Stimulated activated CD8-positive, alpha-beta memory T cell treated with anti-CD3 and anti-CD28 coated beads, Interleukin-4, amount 100 ng/mL, for 4 hours (primary cell): ENCODE measurements around the gene PTPRA.

Source experiments
- DNase-seq, 2 donors: peaks; one replicate each; pipeline ENCODE4 v3.0.0-alpha.2; 2020; ENCODE audit warnings: low read depth in 2 of 2, low spot score in 1 of 2

Gene PTPRA

GRCh38 chr20:2851086-2851485 is 22.2 kb upstream of the PTPRA start:
- DNase-seq: no peak

DNA sequence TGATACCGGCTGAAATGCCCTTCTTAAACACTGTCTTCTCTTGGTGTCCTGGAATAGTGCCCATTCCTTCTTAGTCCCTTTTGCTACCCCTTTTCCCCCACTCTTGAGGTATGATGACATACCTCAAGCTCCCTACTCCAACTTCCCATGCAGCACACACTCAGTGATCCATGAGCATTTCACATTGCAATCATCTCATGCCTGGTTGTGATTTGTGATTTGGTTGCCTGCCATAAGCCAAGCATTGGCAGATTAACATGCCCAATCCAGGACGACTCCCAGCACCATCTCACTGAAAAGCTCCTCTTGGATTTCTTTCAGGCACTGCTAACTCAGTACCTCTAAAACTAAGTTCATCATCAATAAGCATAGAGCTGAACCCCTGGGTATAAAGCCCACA is 14.7 kb upstream of the PTPRA start:
- no peak for DNase-seq

GRCh38 chr20:2859330-2860121 is 13.8 kb upstream of the PTPRA start:
- DNase-seq: no peak

- DNase-seq: no peak
These were observed 8.7 kb upstream of the PTPRA start for GRCh38 chr20:2864626-2865025.

DNA sequence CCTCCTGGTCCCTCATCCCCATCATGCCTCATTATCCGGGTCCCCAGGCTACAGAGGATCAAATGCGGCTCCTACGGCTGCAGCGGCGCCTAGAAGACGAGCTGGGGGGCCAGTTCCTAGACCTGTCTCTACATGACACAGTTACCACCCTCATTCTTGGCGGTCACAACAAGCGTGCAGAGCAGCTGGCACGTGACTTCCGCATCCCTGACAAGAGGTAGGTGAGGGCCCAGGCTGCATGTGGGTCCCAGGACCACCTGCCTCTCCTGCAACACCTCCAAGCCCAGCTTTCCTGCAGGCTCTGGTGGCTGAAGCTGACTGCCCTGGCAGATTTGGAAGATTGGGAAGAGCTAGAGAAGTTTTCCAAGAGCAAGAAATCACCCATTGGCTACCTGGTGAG is 8.2 kb upstream of the PTPRA start:
- no peak for DNase-seq

- peak; percentile 29 to 41 for DNase-seq
These were observed 7.7 kb upstream of the PTPRA start for GRCh38 chr20:2865630-2866029.

DNA sequence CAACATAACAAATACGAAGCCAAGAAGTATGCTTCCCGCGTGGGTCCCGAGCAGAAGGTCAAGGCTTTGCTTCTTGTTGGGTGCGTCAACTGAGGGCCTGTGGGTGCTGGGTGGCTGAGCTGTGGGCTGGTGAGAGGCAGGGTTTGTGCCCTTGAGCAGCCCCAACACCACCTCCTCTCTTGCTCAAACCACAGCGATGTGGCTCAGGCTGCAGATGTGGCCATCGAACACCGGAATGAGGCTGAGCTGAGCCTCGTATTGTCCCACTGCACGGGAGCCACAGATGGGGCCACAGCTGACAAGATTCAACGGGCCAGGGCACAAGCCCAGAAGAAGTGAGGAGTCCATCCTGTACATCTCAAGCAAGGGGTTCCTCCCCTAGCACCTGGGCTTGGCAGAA is 7.0 kb upstream of the PTPRA start:
- DNase-seq: no peak

- DNase-seq: no peak
These were observed 6.0 kb upstream of the PTPRA start for GRCh38 chr20:2867081-2867864.

DNA sequence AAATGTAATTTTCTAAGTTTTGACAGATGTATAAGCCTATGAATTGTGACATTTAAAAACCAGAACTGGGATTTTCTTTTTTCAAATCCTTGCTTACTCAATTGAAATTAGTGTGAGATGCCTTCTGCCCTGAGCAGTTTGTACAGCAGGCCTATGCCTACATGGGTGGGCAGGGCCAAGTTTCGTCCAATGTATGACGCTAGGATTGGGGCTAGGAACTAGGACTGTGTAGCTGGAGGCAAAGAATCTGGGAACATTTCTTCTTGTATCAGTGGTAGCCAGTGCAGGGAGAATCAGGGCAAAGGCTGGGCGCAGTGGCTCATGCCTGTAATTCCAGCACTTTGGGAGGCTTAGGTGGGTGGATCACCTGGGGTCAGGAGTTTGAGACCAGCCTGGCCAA is 3.9 kb upstream of the PTPRA start:
- no peak for DNase-seq

- DNase-seq: no peak
These were observed 2.2 kb upstream of the PTPRA start for GRCh38 chr20:2871111-2871465.

DNA sequence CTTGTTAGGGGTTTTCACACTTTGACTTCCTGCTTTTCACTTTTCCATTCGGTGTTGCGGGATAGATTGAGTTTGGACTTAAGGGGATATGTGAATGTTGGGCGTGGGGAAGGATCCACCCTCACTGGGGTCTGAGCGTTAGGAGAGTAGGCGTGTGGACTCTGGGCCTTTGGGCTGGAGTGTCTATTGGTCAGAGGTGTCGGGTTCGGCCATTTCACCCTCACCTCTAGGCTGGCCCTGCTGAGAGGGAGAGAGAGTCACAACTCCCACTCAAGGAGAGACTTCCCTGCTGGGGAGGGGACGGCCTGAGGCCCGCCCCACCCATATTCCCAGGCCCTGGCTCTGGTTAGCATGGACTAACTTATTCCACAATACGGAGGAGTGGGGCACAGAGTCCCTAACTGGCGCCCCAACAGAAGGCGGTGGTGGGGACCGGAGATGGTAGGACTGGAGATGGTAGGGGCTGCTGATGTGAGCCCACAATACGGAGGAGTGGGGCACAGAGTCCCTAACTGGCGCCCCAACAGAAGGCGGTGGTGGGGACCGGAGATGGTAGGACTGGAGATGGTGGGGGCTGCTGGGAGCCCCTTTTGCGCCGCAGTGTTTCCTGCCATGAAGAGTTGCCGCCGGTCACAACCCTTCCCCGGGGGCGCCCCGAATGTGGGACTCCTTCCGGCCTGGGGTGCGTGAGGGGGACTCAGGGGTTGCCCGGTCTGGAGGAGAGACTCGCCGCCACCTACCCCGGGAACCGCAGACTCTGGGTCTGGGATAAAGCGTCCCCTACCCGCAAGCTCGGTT is 1.4 kb upstream of the PTPRA start:
- DNase-seq: peak in 1 of 2 donors; percentile 9

DNA sequence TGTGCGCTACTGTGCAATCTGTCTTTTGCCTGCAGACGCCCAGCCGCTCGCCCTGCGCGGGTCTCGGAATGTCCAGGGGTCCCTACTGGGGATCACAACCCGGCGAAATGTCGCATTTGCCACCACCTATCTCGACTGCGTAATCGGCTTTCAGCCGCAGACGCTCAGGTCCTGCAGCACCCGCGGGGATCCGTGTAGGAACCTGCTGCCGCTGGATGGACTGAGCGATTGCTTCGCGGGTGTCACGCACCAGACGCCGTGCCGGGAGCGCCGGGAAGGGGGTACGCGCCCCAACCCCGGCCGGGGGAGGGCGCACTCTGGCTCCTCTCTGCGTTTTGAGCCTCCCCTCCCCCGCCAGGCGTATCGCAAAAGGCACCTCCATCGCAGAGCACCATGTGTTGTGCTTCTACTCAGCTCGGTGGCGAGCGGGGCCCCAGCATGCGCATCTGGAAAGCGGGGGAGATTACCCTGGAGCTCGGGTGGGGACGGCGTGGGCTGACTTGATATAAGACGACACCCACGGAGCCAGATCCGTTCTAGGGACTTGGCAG is 747 bp upstream of the PTPRA start:
- peak; percentile 48 to 59 for DNase-seq

GRCh38 chr20:2873747-2874041 is 413 bp downstream of the PTPRA start:
- peak in 1 of 2 donors; percentile 45 for DNase-seq

GRCh38 chr20:2874456-2874855 is 1.2 kb downstream of the PTPRA start:
- DNase-seq: no peak

GRCh38 chr20:2875690-2876203 is 2.5 kb downstream of the PTPRA start:
- no peak for DNase-seq

DNA sequence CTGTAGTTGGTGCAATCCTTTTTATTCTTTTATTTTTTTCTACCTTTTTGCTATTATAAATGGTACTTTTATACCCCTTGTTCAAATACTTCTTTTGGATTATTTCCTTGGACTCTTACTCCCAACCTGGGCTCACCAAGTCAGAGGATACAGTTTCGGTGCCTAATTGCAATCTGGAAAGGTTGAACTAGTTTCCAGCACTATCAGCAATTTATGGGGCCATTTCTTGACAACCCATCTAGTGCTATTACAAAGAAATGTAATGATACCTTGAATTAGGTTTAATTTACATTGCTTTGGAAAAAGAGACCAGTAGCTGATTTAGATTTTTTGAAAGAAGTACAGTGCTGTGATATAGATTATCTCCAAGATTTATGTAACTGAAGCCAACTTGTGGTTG is 5.2 kb downstream of the PTPRA start:
- no peak for DNase-seq

GRCh38 chr20:2879146-2879545 is 5.9 kb downstream of the PTPRA start:
- no peak for DNase-seq

- DNase-seq: no peak
These were observed 7.4 kb downstream of the PTPRA start for GRCh38 chr20:2880650-2881049.

DNA sequence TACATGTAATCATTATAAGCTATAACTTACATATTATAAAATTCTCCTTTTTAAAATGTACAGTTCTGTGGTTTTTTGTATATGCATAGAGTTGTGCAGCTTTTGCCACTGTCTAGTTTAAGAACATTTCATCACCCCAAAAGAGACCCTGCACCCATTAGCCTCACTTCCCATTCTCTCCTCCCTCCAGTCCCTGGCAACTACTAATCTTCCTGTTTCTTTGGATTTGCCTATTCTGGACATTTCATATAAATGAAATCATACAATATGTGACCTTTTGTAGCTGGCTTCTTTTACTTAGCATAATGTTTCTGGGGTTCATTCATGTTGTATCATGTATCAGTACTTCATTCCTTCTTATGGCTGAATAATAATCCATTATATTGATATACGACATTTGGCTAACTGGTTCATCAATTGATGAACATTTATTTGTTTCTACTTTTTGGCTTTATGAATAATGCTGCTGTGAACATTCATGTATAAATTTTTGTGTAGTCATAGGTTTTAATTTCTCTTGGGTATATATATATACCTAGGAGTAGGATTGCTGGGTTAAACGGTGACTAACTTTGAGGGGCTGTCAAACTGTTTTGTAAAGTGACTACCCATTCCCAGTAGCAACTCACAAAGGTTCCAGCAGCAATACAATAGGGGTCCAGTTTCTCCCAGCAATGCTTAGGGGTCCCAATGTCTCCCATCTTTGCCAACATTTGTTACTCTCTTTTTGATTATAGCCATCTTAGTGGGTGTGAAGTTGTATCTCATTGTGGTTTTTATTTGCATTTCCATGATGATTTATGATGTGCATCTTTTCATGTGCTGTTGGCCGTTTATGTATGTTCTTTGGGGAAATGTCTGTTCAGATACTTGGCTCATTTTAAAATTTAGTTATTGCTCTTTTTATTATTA is 10.7 kb downstream of the PTPRA start:
- no peak for DNase-seq

DNA sequence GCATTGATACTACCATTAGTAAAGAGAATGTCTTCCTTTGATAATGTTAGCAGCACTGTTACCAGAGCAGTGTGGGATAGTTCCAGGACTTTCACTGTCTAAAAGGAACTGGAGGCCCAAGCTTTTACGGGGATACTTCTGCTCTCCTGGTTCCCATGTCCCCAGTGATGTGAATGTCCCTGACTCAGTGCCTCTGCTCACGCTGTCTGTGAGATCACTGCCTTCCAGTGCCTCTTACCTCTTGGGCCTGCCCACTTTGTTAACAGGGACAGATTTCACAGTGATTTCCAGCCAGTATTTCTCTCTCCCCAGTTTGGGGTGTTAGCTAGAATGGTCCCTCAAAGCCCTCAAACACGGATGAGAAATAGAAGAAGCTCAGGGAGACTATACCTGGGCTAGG is 14.4 kb downstream of the PTPRA start:
- DNase-seq: no peak
